Stimulated activated CD8-positive, alpha-beta memory T cell treated with anti-CD3 and anti-CD28 coated beads, Interleukin-7, amount 100 ng/mL, for 4 hours (primary cell): ENCODE results near the gene PHYKPL.

ENCODE experiments used
- DNase-seq, 2 donors: peaks; one replicate each; pipeline ENCODE4 v3.0.0-alpha.2; 2020; ENCODE audit warnings: low read depth in 2 of 2

The PHYKPL gene

GRCh38 chr5:178191661-178192060, 40.9 kb downstream of the PHYKPL start:
- no peak for DNase-seq

DNA sequence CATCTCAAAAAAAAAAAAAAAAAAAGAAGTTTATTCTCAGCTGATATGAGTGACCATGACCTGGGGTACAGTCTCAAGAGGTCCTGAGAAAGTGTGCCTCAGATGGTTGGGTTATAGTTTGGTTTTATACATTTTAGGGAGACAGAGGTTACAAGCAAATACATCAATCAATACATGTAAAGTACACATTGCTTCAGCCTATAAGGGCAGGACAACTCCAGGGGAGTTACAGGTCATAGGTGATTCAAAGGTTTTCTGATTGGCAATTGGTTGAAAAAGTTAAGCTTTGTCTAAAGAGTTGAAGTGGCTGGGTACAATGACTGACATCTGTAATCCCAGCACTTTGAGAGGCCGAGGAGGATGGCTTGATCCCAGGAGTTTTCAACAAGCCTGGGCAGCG, 43.2 kb downstream of the PHYKPL start:
- no peak for DNase-seq

DNA sequence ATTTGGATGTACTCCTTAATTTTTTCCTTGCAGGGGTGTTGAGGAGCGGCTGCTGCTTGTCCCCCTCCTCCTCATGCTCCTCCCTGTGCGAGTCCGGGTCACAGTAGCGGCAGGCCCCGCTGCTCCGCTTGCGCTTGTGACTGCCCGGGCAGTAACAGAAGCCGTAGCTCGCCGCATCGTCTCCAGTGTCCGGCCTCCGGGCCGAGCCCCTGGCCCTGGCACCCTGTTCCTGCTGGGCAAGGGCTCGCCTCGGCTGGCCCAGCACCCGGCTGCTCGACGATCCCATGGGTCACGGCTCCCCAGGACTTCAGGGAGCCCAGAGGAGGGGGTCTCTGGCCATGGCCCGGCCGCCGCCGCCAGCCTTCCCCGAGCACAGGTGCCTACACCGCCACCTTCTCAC, 45.6 kb downstream of the PHYKPL start, which contains the start of gene GMCL2:
TSS of gene GMCL2 (minus strand) at position 358 of the 400 bp plus-strand sequence. CDS start at position 286, 72 bp downstream.
- no peak for DNase-seq

DNA sequence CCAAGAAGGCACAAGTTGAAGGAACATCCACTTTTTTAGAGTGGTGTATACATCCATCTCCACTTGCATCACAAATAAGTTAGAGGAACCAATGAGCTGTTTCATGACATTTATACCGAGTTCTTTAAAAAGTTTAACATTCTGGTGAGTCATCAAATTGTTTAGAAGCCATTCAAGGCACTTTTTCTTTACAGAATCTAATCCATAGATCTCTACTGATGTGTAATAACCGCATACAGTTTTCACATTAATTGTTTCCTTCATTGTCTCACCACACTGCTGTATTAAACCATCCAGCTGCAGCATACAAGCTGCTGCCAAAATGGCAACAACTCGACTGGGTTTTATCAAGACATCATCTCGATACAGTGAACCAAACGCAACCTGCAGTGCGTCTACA, 46.2 kb downstream of the PHYKPL start:
- no peak for DNase-seq

GRCh38 chr5:178182158-178182876, 50.3 kb downstream of the PHYKPL start:
- DNase-seq: no peak

DNA sequence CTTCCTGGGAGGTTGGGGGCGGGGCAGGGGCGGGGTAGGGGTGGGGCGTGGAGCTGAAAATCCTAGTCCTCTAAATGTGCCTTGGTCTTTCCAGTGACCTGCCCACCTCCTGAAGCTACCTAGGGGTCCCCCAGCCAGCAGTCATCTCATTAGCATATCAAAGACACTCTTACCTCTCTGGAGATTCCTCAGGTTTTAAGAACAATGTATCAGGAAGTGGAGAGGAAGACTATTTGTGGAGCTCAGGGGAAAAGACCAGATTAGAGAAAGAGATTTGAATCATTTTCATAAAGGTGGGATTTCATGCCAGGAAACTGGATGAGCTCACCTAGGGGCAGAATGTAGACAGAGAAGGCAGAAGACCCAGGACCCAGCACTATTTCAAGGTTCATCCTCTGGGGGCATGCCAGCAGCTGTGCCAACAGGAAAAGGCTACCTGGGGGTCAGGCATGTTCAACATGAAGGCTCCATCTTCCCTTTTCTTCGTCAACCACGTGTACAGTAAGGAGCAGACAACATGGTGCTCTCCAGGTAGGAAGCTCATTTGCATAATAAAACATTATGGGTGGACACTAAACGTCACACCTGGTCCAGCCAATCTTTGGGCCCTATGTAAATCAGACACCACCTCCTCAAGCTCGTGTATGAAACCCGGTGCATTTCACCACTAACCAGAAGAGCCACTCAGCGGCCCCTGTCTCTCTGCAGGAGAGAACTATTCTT, 52.3 kb downstream of the PHYKPL start:
- DNase-seq: no peak

GRCh38 chr5:178177569-178177968, 55.0 kb downstream of the PHYKPL start:
- DNase-seq: no peak

DNA sequence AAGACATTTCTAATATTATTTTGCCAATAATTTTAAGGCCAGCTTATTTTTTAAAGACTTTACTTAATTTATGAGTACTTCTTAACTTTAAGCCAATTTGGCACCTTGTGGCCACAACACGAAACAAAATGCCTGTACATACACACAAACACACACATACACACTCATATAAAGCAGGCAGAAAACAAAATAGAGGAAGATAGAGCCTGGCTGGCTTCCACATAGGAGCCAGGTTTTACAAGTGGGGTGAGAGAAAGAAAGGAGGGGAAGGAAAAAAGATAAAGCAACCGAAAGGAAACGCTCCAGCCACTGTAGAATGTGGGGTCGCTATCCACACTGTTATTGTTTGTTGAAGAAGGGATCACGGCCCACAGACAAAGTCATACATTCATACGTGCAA, 55.8 kb downstream of the PHYKPL start:
- DNase-seq: no peak

DNA sequence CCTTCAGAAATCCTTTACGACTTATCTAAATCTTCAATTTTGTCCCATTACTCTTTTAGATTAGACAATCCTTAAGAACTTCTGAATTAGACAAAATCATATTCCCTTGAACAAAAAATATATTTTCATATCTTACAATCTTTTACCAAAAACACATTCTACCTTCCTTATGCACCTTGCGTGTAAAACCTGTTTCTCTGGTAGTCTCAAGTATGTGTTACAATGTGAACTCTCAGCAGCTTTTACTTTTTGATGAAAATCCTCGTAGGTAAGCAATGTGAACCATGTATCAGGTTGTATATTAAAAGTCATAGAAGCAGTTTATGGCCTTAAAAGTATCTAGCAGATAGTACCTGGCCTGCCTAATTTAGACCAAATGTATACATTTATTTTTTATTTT, 58.1 kb downstream of the PHYKPL start:
- DNase-seq: no peak

- no peak for DNase-seq
Measured at GRCh38 chr5:178170455-178170854, 62.1 kb downstream of the PHYKPL start.

DNA sequence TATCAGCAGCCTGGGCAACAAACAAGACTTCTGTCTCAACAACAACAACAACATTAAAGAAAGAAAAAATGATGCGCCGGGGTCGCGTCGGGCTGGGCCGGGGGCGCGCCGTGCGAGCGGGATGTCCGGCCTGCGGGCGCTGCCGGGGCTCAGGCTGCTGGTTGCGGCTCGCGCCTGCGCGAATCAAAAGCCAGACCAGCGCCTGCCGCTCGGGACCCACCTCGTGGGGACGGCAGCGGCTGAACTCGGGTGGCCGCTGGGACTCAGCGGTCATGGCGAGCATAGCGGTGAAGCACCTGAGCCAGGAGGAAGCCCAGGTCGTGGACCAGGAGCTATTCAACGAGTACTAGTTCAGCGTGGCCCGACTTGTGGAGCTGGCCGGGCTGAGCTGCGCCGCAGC, 67.0 kb downstream of the PHYKPL start:
- no peak for DNase-seq

DNA sequence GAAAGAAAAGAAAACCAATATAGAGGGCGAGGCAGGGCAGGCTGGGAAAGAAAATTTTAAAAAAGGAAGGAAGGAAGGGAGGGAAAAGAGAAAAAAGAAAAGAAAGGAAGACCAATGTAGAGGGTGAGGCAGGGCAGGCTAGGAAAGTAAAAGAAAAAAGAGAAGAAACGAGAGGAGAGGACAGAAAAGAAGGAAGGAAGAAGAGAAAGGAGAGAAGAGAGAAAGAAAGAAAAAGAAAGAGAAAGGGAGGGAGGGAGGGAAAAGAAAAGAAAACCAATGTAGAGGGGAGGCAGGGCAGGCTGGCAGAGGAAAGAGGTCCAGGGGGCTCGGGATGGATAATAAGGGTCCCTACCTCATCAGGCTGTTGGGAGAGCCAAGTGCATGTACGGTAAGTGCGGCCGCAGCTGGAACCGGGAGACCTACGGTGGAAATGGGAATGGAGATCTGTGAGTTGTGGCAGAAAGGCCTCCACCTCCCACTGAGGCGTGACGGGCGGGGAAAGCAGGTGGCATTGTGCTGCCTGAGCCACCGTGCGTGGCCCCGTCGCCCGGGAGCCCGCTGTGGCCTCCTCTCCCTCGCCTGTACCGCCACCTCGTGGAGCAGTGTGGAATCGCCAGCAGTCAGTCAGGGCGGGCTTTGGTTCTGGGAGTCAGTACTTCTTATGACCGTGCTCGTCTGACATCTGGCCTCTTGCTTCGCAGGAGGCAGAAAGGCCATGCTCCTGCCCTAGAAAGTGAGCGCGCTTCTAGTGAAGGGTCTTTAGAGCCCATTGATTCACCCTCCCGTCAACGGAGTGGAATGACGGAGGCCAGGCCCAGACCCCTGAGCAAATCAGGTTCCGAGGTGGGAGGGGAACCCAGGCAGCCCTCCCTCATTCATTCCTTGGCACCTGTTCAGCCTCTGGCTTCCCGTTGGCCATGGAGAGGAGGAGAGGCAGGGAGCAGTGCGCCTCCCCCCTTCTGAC, 68.5 kb downstream of the PHYKPL start:
- DNase-seq: peak; percentile 78 to 86

GRCh38 chr5:178162481-178162880, 70.1 kb downstream of the PHYKPL start:
- DNase-seq: no peak

- DNase-seq: no peak
Measured at GRCh38 chr5:178160176-178160575, 72.4 kb downstream of the PHYKPL start.
